Jurkat, Clone E6-1 (cell line): ENCODE measurements around the gene F2RL2.
A peak's percentile ranks its signal among the peaks of the same experiment; 100 is the strongest.

Experiments
- DNase-seq: peaks from one replicate; pipeline ENCODE4 v3.0.0-alpha.2; 2011; ENCODE audit warnings: low read depth, low spot score
- H3K4me3 ChIP-seq: 2 replicates; pipeline ENCODE4 v1.5.1; 2011; ENCODE audit warnings: mild to moderate bottlenecking, low read length, control low read depth, moderate library complexity

Gene F2RL2

GRCh38 chr5:76592692-76593091, 30.5 kb downstream of the F2RL2 start:
- H3K4me3 ChIP-seq = no peak overlapping the region
- DNase-seq = no peak

- DNase-seq = no peak
Observed at GRCh38 chr5:76591366-76591765, 31.8 kb downstream of the F2RL2 start.

GRCh38 chr5:76590027-76590426, 33.2 kb downstream of the F2RL2 start:
- H3K4me3 ChIP-seq = no peak overlapping the region
- no peak for DNase-seq

More at GRCh38 chr5:76591366-76591765, 31.8 kb downstream of the F2RL2 start:
- H3K4me3 ChIP-seq = no peak overlapping the region

- no peak overlapping the region for H3K4me3 ChIP-seq
- DNase-seq = no peak
Observed at GRCh38 chr5:76586531-76586930, 36.7 kb downstream of the F2RL2 start.

GRCh38 chr5:76585783-76586217, 37.4 kb downstream of the F2RL2 start:
- no peak for DNase-seq
- H3K4me3 ChIP-seq = no peak overlapping the region

GRCh38 chr5:76583163-76584047, 39.8 kb downstream of the F2RL2 start:
- no peak overlapping the region for H3K4me3 ChIP-seq

GRCh38 chr5:76582230-76583162, 40.7 kb downstream of the F2RL2 start:
- no peak for DNase-seq
- H3K4me3 ChIP-seq = no peak overlapping the region

More at GRCh38 chr5:76583163-76584047, 39.8 kb downstream of the F2RL2 start:
- peak; percentile 25 for DNase-seq

- no peak overlapping the region for H3K4me3 ChIP-seq
- DNase-seq = no peak
Observed at GRCh38 chr5:76580981-76581380, 42.2 kb downstream of the F2RL2 start.

- no peak for DNase-seq
- H3K4me3 ChIP-seq = no peak overlapping the region
Observed at GRCh38 chr5:76579166-76579937, 43.9 kb downstream of the F2RL2 start.

- DNase-seq = no peak
- no peak overlapping the region for H3K4me3 ChIP-seq
Observed at GRCh38 chr5:76576996-76577395, 46.2 kb downstream of the F2RL2 start.

- no peak for DNase-seq
- H3K4me3 ChIP-seq = no peak overlapping the region
Observed at GRCh38 chr5:76576450-76576849, 46.8 kb downstream of the F2RL2 start.

GRCh38 chr5:76571559-76571958, 51.6 kb downstream of the F2RL2 start:
- H3K4me3 ChIP-seq = no peak overlapping the region
- DNase-seq = no peak

GRCh38 chr5:76570153-76570552, 53.0 kb downstream of the F2RL2 start:
- DNase-seq = no peak
- no peak overlapping the region for H3K4me3 ChIP-seq
